HUES6 (cell line): Measurements from ENCODE around the gene PKNOX2.

Experiments used
- H3K27ac ChIP-seq: 2 replicates; pipeline ENCODE4 v1.7.0; 2013; ENCODE audit warnings: low read depth, mild to moderate bottlenecking, low read length, inconsistent platforms
- H3K27me3 ChIP-seq: 2 replicates; pipeline ENCODE4 v1.6.1; 2013; ENCODE audit warnings: low read length; ENCODE audit not compliant: control insufficient read depth, insufficient read depth
- H3K36me3 ChIP-seq: 2 replicates; pipeline ENCODE4 v1.6.1; 2013; ENCODE audit warnings: low read length; ENCODE audit not compliant: control insufficient read depth, insufficient read depth
- H3K4me1 ChIP-seq: 2 replicates; pipeline ENCODE4 v1.6.1; 2013; ENCODE audit warnings: low read length; ENCODE audit not compliant: control insufficient read depth, insufficient read depth
- H3K4me3 ChIP-seq: 2 replicates; pipeline ENCODE4 v1.5.1; 2013; ENCODE audit warnings: low read depth, low read length
- H3K9ac ChIP-seq: one replicate; pipeline ENCODE4 v1.6.1; 2013; ENCODE audit warnings: mild to moderate bottlenecking, low read length
- H3K9me3 ChIP-seq: 2 replicates; pipeline ENCODE4 v1.6.1; 2013; ENCODE audit warnings: low read depth, low read length; ENCODE audit not compliant: control insufficient read depth, insufficient read depth

The PKNOX2 gene

DNA sequence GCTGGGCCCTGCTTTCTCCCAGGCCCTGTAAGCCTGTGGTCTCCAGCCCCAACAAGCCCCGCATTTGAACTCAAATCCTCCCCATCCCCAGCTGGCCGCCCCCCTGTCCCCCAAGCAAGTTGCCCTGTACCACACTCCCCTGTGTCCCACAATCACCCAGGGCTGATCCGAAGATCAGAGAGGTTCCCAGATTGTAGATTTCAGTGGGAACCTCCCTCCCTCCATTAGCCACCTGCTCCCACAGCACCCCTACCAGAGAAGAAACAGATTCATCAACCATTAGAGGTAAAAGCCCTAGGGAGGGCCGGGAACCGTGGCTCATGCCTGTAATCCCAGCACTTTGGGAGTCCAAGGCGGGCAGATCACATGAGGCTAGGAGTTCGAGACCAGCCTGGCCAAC lies 224.1 kb downstream of the PKNOX2 start:
- no peaks in the 10 kb centered on the region for H3K36me3 ChIP-seq
- no peak overlapping the region for H3K27ac ChIP-seq
- no peaks in the 10 kb centered on the region for H3K27me3 ChIP-seq
- no peaks in the 10 kb centered on the region for H3K9me3 ChIP-seq
- peaks cover 13% of the 10 kb centered on the region for H3K4me1 ChIP-seq
- no peak overlapping the region for H3K4me3 ChIP-seq
- H3K9ac ChIP-seq: no peak overlapping the region

GRCh38 chr11:125389339-125390166 lies 225.0 kb downstream of the PKNOX2 start:
- H3K36me3 ChIP-seq: no peaks in the 10 kb centered on the region
- no peak overlapping the region for H3K27ac ChIP-seq
- H3K27me3 ChIP-seq: no peaks in the 10 kb centered on the region
- peaks cover 13% of the 10 kb centered on the region for H3K4me1 ChIP-seq
- no peak overlapping the region for H3K9ac ChIP-seq
- H3K9me3 ChIP-seq: no peaks in the 10 kb centered on the region
- H3K4me3 ChIP-seq: no peak overlapping the region

GRCh38 chr11:125390946-125391345 lies 226.4 kb downstream of the PKNOX2 start:
- Histone ChIP-seq H3K27ac (no peak overlapping the region), H3K9ac (no peak overlapping the region), H3K36me3 (no peaks in the 10 kb centered on the region), H3K9me3 (no peaks in the 10 kb centered on the region), H3K4me1 (peaks cover 13% of the 10 kb centered on the region), H3K27me3 (no peaks in the 10 kb centered on the region), H3K4me3 (no peak overlapping the region)

- H3K9ac ChIP-seq: no peak overlapping the region
- H3K27me3 ChIP-seq: no peaks in the 10 kb centered on the region
- no peaks in the 10 kb centered on the region for H3K36me3 ChIP-seq
- no peak overlapping the region for H3K4me3 ChIP-seq
- H3K27ac ChIP-seq: no peak overlapping the region
- peaks cover 13% of the 10 kb centered on the region for H3K4me1 ChIP-seq
- no peaks in the 10 kb centered on the region for H3K9me3 ChIP-seq
Measured at GRCh38 chr11:125393331-125393730, 228.8 kb downstream of the PKNOX2 start.

DNA sequence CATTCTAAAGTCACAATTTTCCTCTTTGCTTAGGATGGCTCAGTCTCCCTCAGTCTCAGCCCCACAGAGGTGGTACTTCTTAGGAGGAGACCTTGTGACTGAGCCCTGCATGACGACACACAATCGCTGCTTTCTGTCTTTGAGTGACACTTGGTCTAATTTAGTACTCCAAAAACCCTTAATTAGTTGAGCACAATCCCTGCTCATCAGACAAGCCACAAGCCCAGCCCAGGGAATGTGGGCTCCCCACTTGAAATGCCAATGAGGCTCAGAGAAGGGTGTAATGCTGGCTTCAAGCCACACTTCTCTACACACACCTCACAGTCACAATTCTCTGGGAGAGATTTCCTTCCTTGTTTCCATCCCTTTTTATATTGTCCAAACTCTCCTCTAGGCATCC lies 229.7 kb downstream of the PKNOX2 start:
- H3K9me3 ChIP-seq: no peaks in the 10 kb centered on the region
- no peaks in the 10 kb centered on the region for H3K36me3 ChIP-seq
- no peaks in the 10 kb centered on the region for H3K27me3 ChIP-seq
- no peak overlapping the region for H3K9ac ChIP-seq
- H3K27ac ChIP-seq: no peak overlapping the region
- no peak overlapping the region for H3K4me3 ChIP-seq
- H3K4me1 ChIP-seq: peaks cover 13% of the 10 kb centered on the region

DNA sequence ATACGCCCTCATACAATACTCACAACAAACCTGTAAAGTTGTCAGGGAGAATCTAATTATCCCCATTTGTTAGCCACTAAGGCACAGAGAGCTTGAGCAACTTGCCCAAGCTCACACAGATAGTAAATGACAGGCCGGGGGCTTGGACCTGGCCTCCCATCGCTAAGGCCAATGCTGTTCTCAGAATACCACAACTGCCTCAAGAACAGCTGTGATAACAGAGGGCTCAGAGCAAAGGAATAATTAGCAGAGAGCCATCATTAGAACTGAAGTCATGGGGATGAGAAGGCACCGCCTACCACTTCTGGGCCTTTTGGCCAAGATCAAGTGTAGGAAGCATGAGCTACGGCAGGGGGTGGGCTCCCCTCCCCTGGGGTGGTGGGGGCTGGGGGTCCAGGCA lies 232.9 kb downstream of the PKNOX2 start:
- Histone ChIP-seq H3K27me3 (no peaks in the 10 kb centered on the region), H3K9me3 (no peaks in the 10 kb centered on the region), H3K4me3 (no peak overlapping the region), H3K9ac (no peak overlapping the region), H3K36me3 (no peaks in the 10 kb centered on the region), H3K27ac (no peak overlapping the region), H3K4me1 (peaks cover 14% of the 10 kb centered on the region)

DNA sequence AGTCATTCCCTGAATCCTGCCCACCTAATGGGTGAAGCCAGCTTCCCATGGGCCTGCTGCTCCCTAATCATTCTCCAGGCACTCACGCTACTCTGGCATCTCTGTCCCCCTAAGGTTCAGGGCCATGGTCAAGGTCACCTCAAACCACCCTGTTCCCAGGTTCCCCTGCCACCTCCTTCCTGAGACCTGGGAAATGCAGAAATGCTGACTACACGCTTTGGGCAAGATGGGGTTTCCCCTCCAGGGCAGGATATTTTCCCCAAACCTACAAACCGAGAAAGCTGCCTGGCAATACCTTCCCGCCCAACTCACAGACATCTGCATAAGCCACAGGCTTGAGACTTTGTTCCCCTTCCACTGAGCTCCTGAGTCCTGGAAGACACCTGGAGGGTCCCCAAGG lies 233.9 kb downstream of the PKNOX2 start:
- Histone ChIP-seq H3K9me3 (no peaks in the 10 kb centered on the region), H3K4me1 (peaks cover 14% of the 10 kb centered on the region), H3K27me3 (no peaks in the 10 kb centered on the region), H3K9ac (no peak overlapping the region), H3K27ac (no peak overlapping the region), H3K4me3 (no peak overlapping the region), H3K36me3 (no peaks in the 10 kb centered on the region)

- Histone ChIP-seq H3K9ac (no peak overlapping the region), H3K4me1 (peaks cover 19% of the 10 kb centered on the region), H3K36me3 (no peaks in the 10 kb centered on the region), H3K9me3 (no peaks in the 10 kb centered on the region), H3K27me3 (no peaks in the 10 kb centered on the region), H3K4me3 (no peak overlapping the region), H3K27ac (no peak overlapping the region)
Measured at GRCh38 chr11:125398994-125399640, 234.6 kb downstream of the PKNOX2 start.

GRCh38 chr11:125399945-125400344 lies 235.4 kb downstream of the PKNOX2 start:
- Histone ChIP-seq H3K36me3 (no peaks in the 10 kb centered on the region), H3K4me3 (no peak overlapping the region), H3K27ac (no peak overlapping the region), H3K4me1 (peaks cover 26% of the 10 kb centered on the region), H3K27me3 (no peaks in the 10 kb centered on the region), H3K9ac (no peak overlapping the region), H3K9me3 (no peaks in the 10 kb centered on the region)

- Histone ChIP-seq H3K27ac (no peak overlapping the region), H3K4me1 (peaks cover 26% of the 10 kb centered on the region), H3K9me3 (no peaks in the 10 kb centered on the region), H3K4me3 (no peak overlapping the region), H3K36me3 (no peaks in the 10 kb centered on the region), H3K27me3 (no peaks in the 10 kb centered on the region; the same call in 1 of the 2 replicates), H3K9ac (no peak overlapping the region)
Measured at GRCh38 chr11:125401235-125401634, 236.7 kb downstream of the PKNOX2 start.

GRCh38 chr11:125401746-125402145 lies 237.2 kb downstream of the PKNOX2 start:
- Histone ChIP-seq H3K9ac (no peak overlapping the region), H3K4me3 (no peak overlapping the region)

More at GRCh38 chr11:125401746-125402145, 237.2 kb downstream of the PKNOX2 start:
- no peaks in the 10 kb centered on the region for H3K36me3 ChIP-seq
- H3K27ac ChIP-seq: no peak overlapping the region
- peaks cover 26% of the 10 kb centered on the region for H3K4me1 ChIP-seq
- no peaks in the 10 kb centered on the region for H3K9me3 ChIP-seq
- no peaks in the 10 kb centered on the region; the same call in 1 of the 2 replicates for H3K27me3 ChIP-seq
